ENCODE data around the gene HAUS5. TPM values are rescaled to one million over a fixed set of nuclear protein-coding genes. Genes with fewer than 3 reads are reported as not detected.

Gene HAUS5
- total and polyA plus RNA-seq, 2 of the 8 experiments (the other 6 are each of a cell fraction or from before 2014, with no cell fraction given), result 13.8 to 25.7 TPM

DNA sequence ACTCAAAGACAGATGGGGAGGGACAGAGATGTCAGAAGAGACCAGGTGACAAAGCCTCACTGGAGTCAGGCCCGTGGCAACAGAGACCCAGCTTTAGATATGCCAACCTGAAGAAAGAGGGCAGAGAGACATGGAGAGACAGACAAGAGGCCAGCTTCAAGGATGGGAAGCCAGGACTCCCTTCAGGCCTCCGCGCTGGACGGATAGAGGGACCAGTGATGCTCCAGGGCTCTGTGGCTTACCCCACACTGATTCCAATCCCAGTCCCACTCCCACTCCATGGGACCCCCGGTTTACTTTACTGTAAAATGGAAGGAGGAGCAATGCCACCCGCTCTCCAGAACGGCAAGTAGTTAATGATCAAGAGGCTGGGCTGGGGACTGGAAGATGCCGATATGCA is 27.3 kb downstream of the HAUS5 start:
- 86% methylated on average over 8 of the region's 8 CpGs; no CpG with 5 or more reads in 1 of the 2 experiments for WGBS, 2 experiments (ENCODE audit: extremely low coverage in 1 of 2, insufficient coverage in 1 of 2, insufficient read length in 1 of 2, insufficient replicate concordance in 2 of 2, low coverage in 1 of 2, low lambda C conversion rate in 2 of 2, missing lambda C conversion rate in 1 of 2)
- H2BK15ac ChIP-seq (ENCODE audit: low read length), result peak overlapping the region; percentile 81; the same call in 1 of the 2 replicates
- no peaks in the 10 kb centered on the region for H3K9me3 ChIP-seq (ENCODE audit: insufficient read depth in 2 of 2, low read depth in 1 of 2, low read length in 1 of 2)
- FAIRE-seq, result no peak
- H3K9ac ChIP-seq (replicated peaks in 1 of 4; ENCODE audit: extremely low read depth in 1 of 4, low read depth in 3 of 4, low read length in 3 of 4), result no peak overlapping the region
- no peaks in the 10 kb centered on the region for H3K79me2 ChIP-seq (ENCODE audit: control insufficient read depth in 1 of 2, insufficient read depth in 2 of 2, low read length in 2 of 2)
- H2AFZ ChIP-seq (ENCODE audit: low read length), result no peak overlapping the region
- no peak overlapping the region for H3K14ac ChIP-seq (ENCODE audit: insufficient read length)
- peaks cover 4 to 23% (median 16%) of the 10 kb centered on the region in 4 experiments for H3K4me1 ChIP-seq (replicated peaks in 1 of 4; ENCODE audit: control insufficient read depth in 3 of 4, insufficient read depth in 4 of 4, low read length in 3 of 4)
- no peak overlapping the region for H3K56ac ChIP-seq (replicated peaks; ENCODE audit: insufficient read length, low read depth, low read length)
- CTCF ChIA-PET (ENCODE audit: partially characterized antibody), result interaction anchor here (4.8 kb wide), 1 partner anchor 48 kb away, joined by 20 read pairs; no protein-coding TSS in a partner anchor
- no peak overlapping the region for H4K8ac ChIP-seq (ENCODE audit: extremely low read depth, insufficient read depth, low read length)
- H3K18ac ChIP-seq (ENCODE audit: extremely low read depth, low read length), result no peak overlapping the region
- POLR2A ChIA-PET (ENCODE audit: partially characterized antibody), result interaction anchor here (1.5 kb wide), 1 partner anchor 8 kb away, joined by 4 read pairs; the partner anchor contains the start of gene COX6B1
- H4K91ac ChIP-seq (replicated peaks; ENCODE audit: insufficient read length, low read length), result no peak overlapping the region
- H2BK20ac ChIP-seq (ENCODE audit: low read length), result peak overlapping the region; percentile 37; the same call in 1 of the 2 replicates
- H3K27me3 ChIP-seq (replicated peaks in 1 of 4; ENCODE audit: control insufficient read depth in 3 of 4, extremely low read depth in 1 of 4, insufficient read depth in 3 of 4, low read length in 3 of 4), result peaks cover 0 to 6% (median 3%) of the 10 kb centered on the region in 4 experiments; a peak in 3 of 7 replicates
- TF ChIP-seq SUZ12 (IDR thresholded peaks at IDR 0.05; ENCODE audit: low read length) (no peak), TCF12 (IDR thresholded peaks at IDR 0.05; ENCODE audit: low read depth, low read length) (no peak), GABPA (IDR thresholded peaks at IDR 0.05; ENCODE audit: borderline replicate concordance, insufficient read depth, low read length) (no peak), NRF1 (IDR thresholded peaks at IDR 0.05; ENCODE audit: low read depth, low read length) (no peak), POLR2A (IDR thresholded peaks at IDR 0.05; ENCODE audit: control extremely low read depth in 1 of 2, low read depth in 2 of 2, low read length in 2 of 2) (peak in 1 of 2 experiments; percentile 8; a peak in 1 of 3 replicates), CREB1 (IDR thresholded peaks at IDR 0.05) (no peak)
- TF ChIP-seq, protein P1, sequence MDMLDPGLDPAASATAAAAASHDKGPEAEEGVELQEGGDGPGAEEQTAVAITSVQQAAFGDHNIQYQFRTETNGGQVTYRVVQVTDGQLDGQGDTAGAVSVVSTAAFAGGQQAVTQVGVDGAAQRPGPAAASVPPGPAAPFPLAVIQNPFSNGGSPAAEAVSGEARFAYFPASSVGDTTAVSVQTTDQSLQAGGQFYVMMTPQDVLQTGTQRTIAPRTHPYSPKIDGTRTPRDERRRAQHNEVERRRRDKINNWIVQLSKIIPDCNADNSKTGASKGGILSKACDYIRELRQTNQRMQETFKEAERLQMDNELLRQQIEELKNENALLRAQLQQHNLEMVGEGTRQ (IDR thresholded peaks at IDR 0.05; ENCODE audit: low read length), result no peak
- no peak overlapping the region for H4K5ac ChIP-seq (ENCODE audit: insufficient read length, low read depth, low read length)
- peaks cover 3 to 15% (median 7%) of the 10 kb centered on the region in 4 experiments; a peak in 6 of 8 replicates for H3K36me3 ChIP-seq (ENCODE audit: control insufficient read depth in 2 of 4, insufficient read depth in 4 of 4, low read length in 3 of 4)
- peak overlapping the region; percentile 18 for H2BK5ac ChIP-seq (ENCODE audit: low read depth, low read length)
- DNase-seq (ENCODE audit: low read depth in 1 of 2, low spot score in 2 of 2), result no peak
- H4K20me1 ChIP-seq (replicated peaks in 1 of 2; ENCODE audit: control insufficient read depth in 1 of 2, insufficient read depth in 2 of 2, low read length in 2 of 2), result peaks cover 0 to 2% of the 10 kb centered on the region in 2 experiments
- peak overlapping the region; percentile 85 for H2BK12ac ChIP-seq (ENCODE audit: low read depth, low read length)
- no peak overlapping the region for H3K4ac ChIP-seq (replicated peaks; ENCODE audit: insufficient read length, low read depth, low read length)
- no peak overlapping the region for H3K23ac ChIP-seq (ENCODE audit: insufficient read length)
- H2AK5ac ChIP-seq (ENCODE audit: low read depth, low read length), result 0 out of 2 replicates have a peak overlapping the region, but pooled peaks have one; percentile 39
- no peak overlapping the region for H2BK120ac ChIP-seq (replicated peaks; ENCODE audit: low read depth, low read length)
- H3K79me1 ChIP-seq (ENCODE audit: low read depth, low read length), result no peaks in the 10 kb centered on the region
- no peak overlapping the region for H3K4me2 ChIP-seq (ENCODE audit: insufficient read depth in 1 of 2, low read depth in 2 of 2, low read length in 2 of 2)
- H3K23me2 ChIP-seq (ENCODE audit: low read depth, low read length), result peaks cover 14% of the 10 kb centered on the region; the same call in 1 of the 2 replicates
- H3K4me3 ChIP-seq (ENCODE audit: extremely low read depth in 1 of 4, insufficient read depth in 2 of 4, low read depth in 3 of 4, low read length in 4 of 4), result no peak overlapping the region
- no peak overlapping the region for H3K27ac ChIP-seq (ENCODE audit: low read depth, low read length)
